GM06990 (cell line): ENCODE measurements around the gene ANO10.
"Not testable (repeated sequence)": the region's sequence is repeated elsewhere in the genome, so short reads cannot be mapped to it uniquely, and the experiment has no call there.

Source experiments
- DNase-seq: peaks from one replicate; pipeline ENCODE4 v3.0.0-alpha.2; 2011; ENCODE audit not compliant: insufficient read length; ENCODE audit errors: extremely low read depth
- H3K27me3 ChIP-seq: replicated peaks from 2 replicates; pipeline ENCODE4 v1.6.0; 2011; ENCODE audit warnings: low read length; ENCODE audit not compliant: control insufficient read depth, insufficient read depth
- H3K36me3 ChIP-seq: 2 replicates; pipeline ENCODE4 v1.5.1; 2011; ENCODE audit warnings: low read length; ENCODE audit not compliant: control insufficient read depth, insufficient read depth
- H3K4me3 ChIP-seq: replicated peaks from 2 replicates; pipeline ENCODE4 v1.5.1; 2011; ENCODE audit warnings: low read depth, mild to moderate bottlenecking, control low read depth, low read length
- TF ChIP-seq, protein P1 (sequence below): IDR thresholded peaks from 2 replicates; pipeline ENCODE4 v1.5.1; 2011; ENCODE audit warnings: low read length, control low read depth, mild to moderate bottlenecking, inconsistent platforms; ENCODE audit not compliant: insufficient read depth, poor library complexity, severe bottlenecking

The ANO10 gene

DNA sequence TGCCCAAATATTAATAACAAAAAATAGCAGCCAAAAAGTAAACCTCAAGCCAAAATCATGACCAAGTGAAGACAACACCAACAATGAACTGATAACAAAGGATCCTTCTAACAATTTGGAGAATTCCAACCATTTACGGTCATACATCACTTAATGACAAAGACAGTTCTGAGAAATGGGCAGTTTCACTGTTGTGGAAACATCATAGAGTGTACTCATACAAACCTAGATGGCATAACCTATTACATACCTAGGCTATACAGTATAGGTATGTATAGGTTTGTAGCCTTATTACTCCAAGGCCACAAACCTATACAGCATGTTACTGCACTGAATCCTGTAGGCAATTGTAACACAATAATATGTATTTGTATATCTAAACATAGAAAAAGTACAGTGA, 12.4 kb downstream of the ANO10 start:
- DNase-seq = no peak
- Histone ChIP-seq H3K4me3 (no peak overlapping the region), H3K36me3 (no peaks in the 10 kb centered on the region), H3K27me3 (no peaks in the 10 kb centered on the region)
- TF ChIP-seq, protein P1, sequence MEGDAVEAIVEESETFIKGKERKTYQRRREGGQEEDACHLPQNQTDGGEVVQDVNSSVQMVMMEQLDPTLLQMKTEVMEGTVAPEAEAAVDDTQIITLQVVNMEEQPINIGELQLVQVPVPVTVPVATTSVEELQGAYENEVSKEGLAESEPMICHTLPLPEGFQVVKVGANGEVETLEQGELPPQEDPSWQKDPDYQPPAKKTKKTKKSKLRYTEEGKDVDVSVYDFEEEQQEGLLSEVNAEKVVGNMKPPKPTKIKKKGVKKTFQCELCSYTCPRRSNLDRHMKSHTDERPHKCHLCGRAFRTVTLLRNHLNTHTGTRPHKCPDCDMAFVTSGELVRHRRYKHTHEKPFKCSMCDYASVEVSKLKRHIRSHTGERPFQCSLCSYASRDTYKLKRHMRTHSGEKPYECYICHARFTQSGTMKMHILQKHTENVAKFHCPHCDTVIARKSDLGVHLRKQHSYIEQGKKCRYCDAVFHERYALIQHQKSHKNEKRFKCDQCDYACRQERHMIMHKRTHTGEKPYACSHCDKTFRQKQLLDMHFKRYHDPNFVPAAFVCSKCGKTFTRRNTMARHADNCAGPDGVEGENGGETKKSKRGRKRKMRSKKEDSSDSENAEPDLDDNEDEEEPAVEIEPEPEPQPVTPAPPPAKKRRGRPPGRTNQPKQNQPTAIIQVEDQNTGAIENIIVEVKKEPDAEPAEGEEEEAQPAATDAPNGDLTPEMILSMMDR = no peak

DNA sequence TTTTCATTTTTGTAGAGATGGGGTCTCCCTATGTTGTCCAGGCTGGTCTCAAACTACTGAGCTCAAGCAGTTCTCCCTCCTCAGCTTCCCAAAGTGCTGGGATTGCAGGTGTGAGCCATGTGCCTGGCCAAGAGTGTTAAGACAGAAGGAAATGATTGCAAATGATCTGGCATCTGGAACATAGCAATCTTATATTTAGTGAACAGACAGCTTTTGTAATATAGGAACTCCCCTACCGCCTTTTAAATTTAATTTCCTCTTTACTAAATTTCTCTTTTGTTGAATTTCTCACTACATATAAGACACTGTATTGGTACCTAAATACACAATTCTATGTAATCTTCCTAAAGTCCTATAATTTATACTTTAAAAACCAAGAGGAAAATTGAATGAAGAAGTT, 13.1 kb downstream of the ANO10 start:
- no peak for DNase-seq
- no peaks in the 10 kb centered on the region for H3K27me3 ChIP-seq
- H3K36me3 ChIP-seq = no peaks in the 10 kb centered on the region
- TF ChIP-seq, protein P1 = no peak
- no peak overlapping the region for H3K4me3 ChIP-seq

DNA sequence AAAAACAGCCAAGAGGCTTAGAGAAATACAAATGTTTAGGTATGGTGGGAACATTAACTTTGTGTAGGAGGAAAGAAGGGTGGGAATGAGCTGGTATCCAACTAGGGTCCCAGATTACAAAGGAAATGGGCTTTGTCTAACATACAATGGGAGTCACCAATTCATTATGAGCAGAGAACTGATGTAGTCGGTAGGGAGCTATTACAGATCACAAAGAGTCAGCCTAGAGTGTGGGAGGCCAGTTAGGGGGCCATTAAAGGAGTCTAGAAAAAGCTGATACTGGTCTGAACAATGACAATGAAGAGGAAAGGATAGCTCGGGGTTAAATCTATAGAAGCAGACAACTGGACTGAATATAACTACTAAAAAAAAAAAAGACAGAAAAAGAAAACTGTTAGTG, 15.5 kb downstream of the ANO10 start:
- no peak for DNase-seq
- TF ChIP-seq, protein P1 = no peak

DNA sequence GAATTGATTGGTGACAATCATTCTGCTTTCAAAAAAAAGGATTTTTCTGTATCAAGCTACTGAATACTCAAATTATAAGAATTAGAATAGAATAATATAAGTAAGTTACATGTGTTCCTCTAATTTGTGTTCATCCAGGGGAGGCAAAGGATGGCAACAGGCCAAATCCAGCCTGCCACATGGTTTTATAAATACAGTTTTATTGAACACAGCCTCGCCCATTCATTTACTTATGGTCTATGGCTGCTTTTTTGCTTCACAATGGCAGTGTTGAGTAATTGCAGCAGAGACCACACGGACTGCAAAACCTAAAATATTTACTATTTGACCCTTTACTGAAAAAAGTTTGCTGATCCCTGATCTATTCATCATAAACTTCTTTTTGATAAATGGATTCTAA, 21.9 kb downstream of the ANO10 start:
- H3K36me3 ChIP-seq, DNase-seq, H3K4me3 ChIP-seq, H3K27me3 ChIP-seq: not testable (repeated sequence)

More for the DNA sequence above, 15.5 kb downstream of the ANO10 start:
- no peaks in the 10 kb centered on the region for H3K36me3 ChIP-seq
- H3K27me3 ChIP-seq = no peaks in the 10 kb centered on the region
- H3K4me3 ChIP-seq = no peak overlapping the region

DNA sequence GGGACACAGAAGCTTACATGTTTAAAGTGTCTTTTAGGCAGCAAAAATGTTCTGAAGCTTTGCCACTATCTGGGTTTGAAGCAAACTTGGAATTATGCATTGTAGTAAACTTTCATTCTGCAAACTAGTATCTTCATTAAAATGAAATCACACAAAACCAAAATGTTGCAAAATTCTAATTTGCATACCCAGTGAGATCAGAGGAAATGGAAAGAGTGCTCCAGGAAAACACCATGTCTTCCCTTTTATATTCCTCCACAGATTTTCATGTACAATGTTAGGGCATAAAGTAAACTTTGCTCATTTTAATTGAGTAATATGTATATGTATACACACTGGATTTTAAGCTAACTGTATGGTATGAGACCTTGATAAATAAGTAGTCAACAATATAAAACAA, 23.9 kb downstream of the ANO10 start:
- no peaks in the 10 kb centered on the region for H3K36me3 ChIP-seq
- H3K4me3 ChIP-seq = no peak overlapping the region
- no peak for DNase-seq
- no peaks in the 10 kb centered on the region for H3K27me3 ChIP-seq
- TF ChIP-seq, protein P1 = no peak

DNA sequence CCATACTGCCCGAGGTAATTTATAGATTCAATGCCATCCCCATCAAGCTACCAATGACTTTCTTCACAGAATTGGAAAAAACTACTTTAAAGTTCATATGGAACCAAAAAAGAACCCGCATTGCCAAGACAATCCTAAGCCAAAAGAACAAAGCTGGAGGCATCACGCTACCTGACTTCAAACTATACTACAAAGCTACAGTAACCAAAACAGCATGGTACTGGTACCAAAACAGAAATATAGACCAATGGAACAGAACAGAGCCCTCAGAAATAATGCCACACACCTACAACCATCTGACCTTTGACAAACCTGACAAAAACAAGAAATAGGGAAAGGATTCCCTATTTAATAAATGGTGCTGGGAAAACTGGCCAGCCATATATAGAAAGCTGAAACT, 25.6 kb downstream of the ANO10 start:
- H3K4me3 ChIP-seq, H3K36me3 ChIP-seq, DNase-seq: not testable (repeated sequence)

DNA sequence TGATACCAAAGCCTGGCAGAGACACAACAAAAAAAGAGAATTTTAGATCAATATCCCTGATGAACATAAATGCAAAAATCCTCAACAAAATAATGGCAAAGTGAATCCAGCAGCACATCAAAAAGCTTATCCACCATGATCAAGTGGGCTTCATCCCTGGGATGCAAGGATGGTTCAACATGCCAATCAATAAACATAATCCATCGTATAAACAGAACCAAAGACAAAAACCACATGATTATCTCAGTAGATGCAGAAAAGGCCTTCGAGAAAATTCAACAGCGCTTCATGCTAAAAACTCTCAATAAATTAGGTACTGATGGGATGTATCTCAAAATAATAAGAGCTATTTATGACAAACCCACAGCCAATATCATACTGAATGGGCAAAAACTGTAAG, 26.5 kb downstream of the ANO10 start:
- H3K4me3 ChIP-seq, H3K36me3 ChIP-seq, H3K27me3 ChIP-seq, DNase-seq: not testable (repeated sequence)

More for the DNA sequence above, 25.6 kb downstream of the ANO10 start:
- H3K27me3 ChIP-seq = not testable (repeated sequence)

DNA sequence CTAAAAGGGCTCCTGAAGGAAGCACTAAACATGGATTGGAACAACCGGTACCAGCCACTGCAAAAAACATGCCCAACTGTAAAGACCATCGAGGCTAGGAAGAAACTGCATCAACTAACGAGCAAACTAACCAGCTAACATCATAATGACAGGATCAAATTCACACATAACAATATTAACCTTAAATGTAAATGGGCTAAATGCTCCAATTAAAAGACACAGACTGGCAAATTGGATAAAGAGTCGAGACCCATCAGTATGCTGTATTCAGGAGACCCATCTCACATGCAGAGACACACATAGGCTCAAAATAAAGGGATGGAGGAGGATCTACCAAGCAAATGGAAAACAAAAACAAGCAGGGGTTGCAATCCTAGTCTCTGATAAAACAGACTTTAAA, 28.2 kb downstream of the ANO10 start:
- H3K36me3 ChIP-seq, DNase-seq, H3K27me3 ChIP-seq, H3K4me3 ChIP-seq: not testable (repeated sequence)

DNA sequence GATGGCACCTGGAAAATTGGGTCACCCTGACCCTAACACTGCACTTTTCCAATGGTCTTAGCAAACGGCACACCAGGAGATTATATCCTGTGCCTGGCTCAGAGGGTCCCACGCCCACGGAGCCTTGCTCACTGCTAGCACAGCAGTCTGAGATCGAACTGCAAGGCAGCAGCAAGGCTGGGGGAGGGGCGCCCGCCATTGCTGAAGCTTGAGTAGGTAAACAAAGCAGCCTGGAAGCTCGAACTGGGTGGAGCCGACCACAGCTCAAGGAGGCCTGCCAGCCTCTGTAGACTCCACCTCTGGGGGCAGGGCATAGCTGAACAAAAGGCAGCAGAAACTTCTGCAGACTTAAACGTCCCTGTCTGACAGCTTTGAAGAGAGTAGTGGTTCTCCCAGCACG, 29.9 kb downstream of the ANO10 start:
- H3K4me3 ChIP-seq, H3K27me3 ChIP-seq, H3K36me3 ChIP-seq, DNase-seq: not testable (repeated sequence)
